ENCODE measurements around the gene HOXA3.

The HOXA3 gene

DNA sequence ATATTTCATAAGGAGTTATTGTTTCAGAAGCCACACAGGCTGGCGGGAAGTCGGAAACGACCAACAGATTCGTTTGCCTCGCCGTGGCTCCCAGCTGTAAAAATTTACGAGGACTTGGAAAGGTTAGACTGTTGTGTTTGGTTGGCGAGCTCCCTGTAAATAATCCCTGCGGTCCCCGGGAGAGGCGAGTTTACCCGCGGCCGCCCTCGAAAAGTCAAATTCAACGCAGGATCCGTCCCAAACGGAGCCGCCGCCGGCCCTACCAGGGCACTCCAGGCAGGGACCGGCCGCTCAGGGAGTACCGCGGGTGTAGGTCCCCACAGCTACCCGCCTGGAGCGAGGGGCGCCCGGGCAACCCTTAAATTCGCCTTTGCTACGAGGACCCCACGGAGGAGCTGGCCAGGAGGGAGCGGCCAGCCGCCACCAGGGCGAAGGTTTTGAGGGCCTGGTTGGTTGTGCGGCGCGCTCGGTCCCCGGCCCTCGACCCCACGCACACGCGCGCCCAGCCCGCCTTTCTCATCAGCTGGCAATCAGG is 13.7 kb upstream of the HOXA3 start:
- no peak for DNase-seq (ENCODE audit: low read depth)

GRCh38 chr7:27165089-27165995 is 13.0 kb upstream of the HOXA3 start, which contains the start of gene HOXA9:
Gene HOXA9 (minus strand): TSS chr7:27165537. CDS start chr7:27165457, 80 bp downstream.
- no peak for DNase-seq (ENCODE audit: low read depth)

GRCh38 chr7:27164367-27165088 is 12.1 kb upstream of the HOXA3 start:
- no peak for DNase-seq (ENCODE audit: low read depth)

DNA sequence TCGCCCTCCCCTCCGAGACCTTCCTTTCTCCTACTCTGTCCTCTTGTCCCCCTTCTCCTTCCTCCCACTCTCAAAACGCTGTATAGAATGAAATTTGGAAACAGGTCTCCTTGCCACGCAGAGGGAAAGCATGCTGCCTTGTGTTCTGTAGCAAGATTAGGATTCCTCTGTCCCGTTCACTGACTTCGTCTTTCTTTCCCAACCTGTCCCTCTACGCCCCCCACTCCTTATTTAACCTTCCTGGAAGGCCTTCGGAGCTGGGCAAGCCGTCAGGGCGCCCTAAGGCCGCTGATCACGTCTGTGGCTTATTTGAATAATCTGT is 11.6 kb upstream of the HOXA3 start:
- no peak for DNase-seq (ENCODE audit: low read depth)

GRCh38 chr7:27163288-27164044 is 11.1 kb upstream of the HOXA3 start:
- DNase-seq (ENCODE audit: low read depth): no peak

GRCh38 chr7:27162561-27163287 is 10.3 kb upstream of the HOXA3 start:
- DNase-seq (ENCODE audit: low read depth): no peak

DNA sequence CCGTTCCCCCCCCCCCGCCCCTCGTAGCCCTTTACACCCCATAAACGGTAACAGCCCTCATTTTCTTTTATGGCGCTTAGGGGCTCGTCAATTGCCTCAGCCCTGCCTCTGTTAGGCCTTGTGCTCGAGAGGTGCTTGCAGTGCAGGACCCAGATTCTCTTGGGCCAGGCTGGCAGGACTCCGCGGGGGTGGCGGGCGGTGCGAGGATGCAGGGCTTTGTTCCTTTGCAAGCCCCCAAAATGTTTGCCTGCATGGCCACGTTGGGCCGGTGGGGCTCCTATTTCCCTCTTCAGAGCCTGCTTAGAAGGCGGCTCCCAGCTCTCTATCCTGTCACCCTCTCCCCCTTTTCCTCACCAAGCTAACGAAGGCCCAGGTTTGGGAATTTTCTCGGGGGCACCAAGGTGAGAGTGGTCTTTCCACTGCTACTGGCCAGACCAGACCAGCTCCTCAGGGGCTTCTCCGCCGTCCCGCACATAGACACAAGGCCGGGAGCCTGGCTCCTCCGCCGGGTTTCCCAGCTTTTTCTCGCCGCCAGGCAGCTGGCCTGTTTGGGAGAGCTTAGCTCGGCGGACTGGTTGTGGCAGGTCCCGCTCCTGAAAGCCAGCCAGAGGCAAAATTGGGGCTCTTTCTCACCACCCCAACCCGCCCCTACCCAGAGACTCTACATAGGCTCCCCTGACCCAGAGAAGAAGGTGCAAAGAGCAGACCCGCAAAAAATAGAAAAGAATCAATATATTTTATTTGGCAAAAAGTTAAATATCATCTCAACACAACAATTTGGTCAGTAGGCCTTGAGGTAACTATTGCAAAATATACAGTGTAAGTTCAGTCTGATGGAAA is 9.6 kb upstream of the HOXA3 start:
- DNase-seq (ENCODE audit: low read depth): no peak

GRCh38 chr7:27161214-27161720 is 8.9 kb upstream of the HOXA3 start:
- DNase-seq (ENCODE audit: low read depth): no peak

DNA sequence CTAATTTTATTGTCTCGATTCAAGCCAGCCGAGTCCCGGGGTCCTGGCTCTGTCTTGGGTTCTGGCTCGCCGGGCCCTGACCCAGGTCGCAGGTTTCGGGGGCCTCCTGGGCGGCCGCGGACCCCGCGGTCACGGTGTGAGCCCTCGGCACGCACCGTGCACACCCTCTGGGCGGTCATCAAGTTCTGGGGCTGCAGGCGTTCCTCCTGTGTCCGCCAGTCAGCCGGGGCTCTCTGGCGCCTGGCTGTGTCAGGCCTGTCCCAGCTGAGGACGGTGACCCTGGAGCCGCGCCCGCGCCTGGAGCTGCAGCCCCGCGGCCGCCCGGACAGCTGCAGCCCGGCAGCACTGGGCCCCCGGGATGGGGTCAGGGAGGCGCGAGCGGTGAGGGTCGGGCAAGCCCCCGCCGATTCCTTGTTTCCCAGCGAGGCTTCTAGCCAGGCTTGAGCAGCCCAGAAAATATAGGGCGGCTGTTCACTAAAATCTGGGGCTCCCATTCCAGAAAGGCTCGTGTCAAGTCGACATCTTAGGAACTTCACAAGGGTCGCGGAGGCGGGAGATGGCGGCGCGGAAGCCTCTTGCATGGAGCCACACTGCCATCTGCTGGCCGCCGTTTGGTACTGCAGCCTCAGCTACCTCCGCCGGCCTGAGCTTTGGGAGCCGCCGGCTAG is 8.3 kb upstream of the HOXA3 start:
- DNase-seq (ENCODE audit: low read depth): peak; percentile 77

DNA sequence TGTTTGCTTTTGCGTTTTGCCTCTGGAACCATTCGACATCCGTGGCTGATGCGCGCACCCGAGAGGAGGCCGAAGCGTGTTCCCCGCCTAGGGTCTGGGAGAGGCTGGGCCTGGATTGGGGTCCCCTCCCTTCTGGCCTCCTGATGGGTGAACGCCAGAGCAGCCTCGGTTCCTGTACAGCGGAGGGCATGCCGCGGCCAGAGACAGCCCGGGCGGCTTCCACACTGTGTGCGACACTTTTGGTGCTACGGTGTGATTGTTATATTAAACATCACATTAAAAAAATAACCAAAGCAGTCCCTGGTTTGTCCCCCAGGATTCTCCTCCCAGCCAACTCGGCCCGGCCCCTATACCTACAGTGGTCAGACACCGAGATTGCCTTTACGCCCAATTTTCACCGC is 7.8 kb upstream of the HOXA3 start:
- DNase-seq (ENCODE audit: low read depth): no peak

- DNase-seq (ENCODE audit: low read depth): no peak
Observed at GRCh38 chr7:27159266-27160144, 7.1 kb upstream of the HOXA3 start.

DNA sequence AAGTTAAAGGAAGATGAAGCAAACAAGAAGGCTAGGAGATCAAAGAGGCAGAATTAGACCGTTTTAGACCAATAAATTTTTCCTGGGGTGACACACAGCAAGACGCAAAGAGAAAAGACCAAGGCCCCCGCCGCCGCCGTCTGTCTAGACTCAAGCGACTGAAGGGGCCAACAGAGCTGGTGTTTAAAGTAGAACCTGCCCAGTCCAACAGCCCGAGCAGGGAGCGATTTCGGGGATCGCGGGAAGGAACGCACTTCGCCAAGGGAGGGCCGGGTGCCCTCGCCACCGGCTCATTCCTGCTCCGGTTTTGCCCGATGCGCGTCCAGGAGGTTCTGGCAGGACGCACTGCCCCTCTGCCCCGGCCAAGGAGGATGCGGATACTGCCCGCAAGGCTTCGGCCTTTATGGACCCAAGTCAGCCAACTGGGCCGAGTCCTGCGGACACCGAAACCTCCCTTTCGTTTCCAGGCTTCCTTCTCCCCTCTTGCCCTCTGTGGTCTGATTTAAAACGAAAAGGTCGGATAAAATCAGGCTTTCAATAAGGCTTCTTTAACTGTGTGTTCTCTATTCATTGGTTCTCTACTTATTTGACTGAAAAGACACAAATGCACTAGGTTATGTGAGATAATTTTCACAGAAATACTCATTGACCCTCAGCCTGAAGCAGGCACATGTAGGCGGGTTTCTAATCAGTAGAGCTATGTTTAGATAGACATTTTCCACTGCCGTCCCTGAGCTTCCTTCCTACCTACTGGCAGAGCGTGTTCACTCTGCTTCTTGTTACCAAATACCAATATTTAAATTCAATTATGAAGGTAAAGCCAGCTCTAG is 6.3 kb upstream of the HOXA3 start:
- no peak for DNase-seq (ENCODE audit: low read depth)

GRCh38 chr7:27157702-27158431 is 5.5 kb upstream of the HOXA3 start:
- no peak for DNase-seq (ENCODE audit: low read depth)

DNA sequence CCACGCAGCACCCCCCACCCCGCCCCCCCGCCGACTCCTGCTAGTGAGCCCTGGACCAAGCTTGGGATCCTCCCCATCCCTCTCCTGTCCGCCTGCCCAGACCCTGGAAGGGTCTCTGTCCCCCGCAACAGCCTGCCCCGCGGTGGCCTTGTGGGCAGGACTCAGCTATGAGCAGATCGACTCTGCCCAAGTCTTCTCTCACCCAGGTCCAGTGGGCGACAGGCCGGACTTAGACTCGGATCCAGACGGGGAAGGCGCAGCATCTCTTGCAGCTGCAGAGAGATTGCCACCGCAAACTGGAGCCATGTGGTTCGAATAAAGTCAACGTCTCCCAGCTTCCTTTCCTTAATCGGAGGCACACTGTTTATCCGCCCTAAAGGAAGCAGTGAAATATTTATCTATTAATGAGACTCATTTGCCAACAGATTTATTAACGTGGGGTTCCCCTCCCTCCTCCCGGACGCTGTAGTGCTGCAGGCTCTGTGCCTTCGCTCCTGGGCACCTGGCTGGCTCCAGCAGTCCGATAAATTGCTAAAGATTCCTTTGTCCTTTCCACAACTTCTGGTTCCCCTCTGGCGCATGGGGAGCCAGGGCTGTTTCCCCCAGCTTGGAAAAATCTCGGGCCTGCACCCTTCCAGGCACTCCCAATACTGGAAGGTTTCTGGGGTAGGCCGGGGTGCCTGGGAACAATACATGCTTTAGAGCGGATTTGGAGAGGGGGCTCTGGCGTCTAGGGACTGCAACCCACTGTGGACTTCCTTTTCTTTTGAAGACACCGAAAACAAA is 4.7 kb upstream of the HOXA3 start:
- no peak for DNase-seq (ENCODE audit: low read depth)

GRCh38 chr7:27156508-27156898 is 4.1 kb upstream of the HOXA3 start, which contains the start of gene HOXA7:
Gene HOXA7 (minus strand): TSS chr7:27156675. CDS start chr7:27156545, 130 bp downstream.
- no peak for DNase-seq (ENCODE audit: low read depth)

- no peak for DNase-seq (ENCODE audit: low read depth)
Observed at GRCh38 chr7:27155816-27156507, 3.6 kb upstream of the HOXA3 start.

Data from stimulated activated CD4-positive, alpha-beta T cell treated with anti-CD3 and anti-CD28 coated beads, Interleukin-2, amount 100 ng/mL, for 4 hours (primary cell).